CD4-positive, alpha-beta memory T cell (primary cell): Measurements from ENCODE around the gene ADGRL3. TPM values are rescaled to one million over a fixed set of nuclear protein-coding genes. Genes with fewer than 3 reads are reported as not detected.

ENCODE experiments used
- CTCF ChIA-PET: fragments of 350-600 bp; sonication (Branson Sonifier 250); formaldehyde crosslinking; loops from one replicate; lab custom pipeline; 2021; ENCODE audit warnings: inconsistent platforms; ENCODE audit not compliant: partially characterized antibody; lab: Charles Lee
- POLR2A ChIA-PET: fragments of 350-600 bp; sonication (Branson Sonifier 250); formaldehyde crosslinking; loops from one replicate; lab custom pipeline; 2021; ENCODE audit not compliant: partially characterized antibody; lab: Charles Lee
- DNase-seq, 5 donors: peaks; one replicate each; pipeline versions ENCODE4 v3.0.0 to v3.0.0-alpha.2; 2020 to 2022; ENCODE audit warnings: mixed read lengths in 1 of 5
- H3K27ac ChIP-seq: one replicate; pipeline ENCODE4 v1.7.0; 2013; ENCODE audit warnings: low read depth, low read length
- H3K27me3 ChIP-seq: 2 replicates; pipeline ENCODE4 v1.7.0; 2013; ENCODE audit warnings: mild to moderate bottlenecking, low read length, moderate library complexity; ENCODE audit not compliant: insufficient read depth
- H3K36me3 ChIP-seq: 2 replicates; pipeline ENCODE4 v1.7.0; 2013; ENCODE audit warnings: mild to moderate bottlenecking, low read length, moderate library complexity; ENCODE audit not compliant: insufficient read depth
- H3K4me1 ChIP-seq: 2 replicates; pipeline ENCODE4 v1.7.0; 2013; ENCODE audit warnings: mild to moderate bottlenecking, low read length, moderate library complexity; ENCODE audit not compliant: insufficient read depth
- H3K4me3 ChIP-seq, 2 donors: one replicate each; pipeline ENCODE4 v1.7.0; 2013; ENCODE audit warnings: low read length in 2 of 2, mild to moderate bottlenecking in 1 of 2
- H3K9me3 ChIP-seq, 2 donors: one replicate each; pipeline ENCODE4 v1.7.0; 2013; ENCODE audit warnings: low read length in 2 of 2, control low read depth in 1 of 2; ENCODE audit not compliant: control insufficient read depth in 1 of 2
- H3K27ac Mint-ChIP-seq, 7 donors: one replicate each; pipeline ENCODE4 v1.8.0; 2020 to 2021; ENCODE audit warnings: mixed read lengths in 7 of 7, mild to moderate bottlenecking in 6 of 7, inconsistent platforms in 3 of 7, moderate library complexity in 3 of 7
- H3K27me3 Mint-ChIP-seq, 2 donors: one replicate each; pipeline ENCODE4 v1.8.0; 2020 to 2021; ENCODE audit warnings: mixed read lengths in 2 of 2
- H3K36me3 Mint-ChIP-seq, 2 donors: one replicate each; pipeline ENCODE4 v1.8.0; 2020 to 2021; ENCODE audit warnings: mixed read lengths in 2 of 2, inconsistent platforms in 1 of 2, mild to moderate bottlenecking in 1 of 2
- H3K4me1 Mint-ChIP-seq, 4 donors: one replicate each; pipeline ENCODE4 v1.8.0; 2020 to 2021; ENCODE audit warnings: mixed read lengths in 4 of 4, mild to moderate bottlenecking in 1 of 4
- H3K4me3 Mint-ChIP-seq, 8 donors: one replicate each; pipeline ENCODE4 v1.8.0; 2020 to 2021; ENCODE audit warnings: mixed read lengths in 8 of 8, mild to moderate bottlenecking in 7 of 8, moderate library complexity in 6 of 8, inconsistent platforms in 3 of 8
- H3K9me3 Mint-ChIP-seq, 8 donors: one replicate each; pipeline ENCODE4 v1.8.0; 2020 to 2021; ENCODE audit warnings: mixed read lengths in 8 of 8, mild to moderate bottlenecking in 5 of 8, inconsistent platforms in 3 of 8, moderate library complexity in 1 of 8
- intact Hi-C: fragments of 100-400 bp; cut with micrococcal nuclease; formaldehyde crosslinking; loops from one replicate; pipeline ENCODE4 v1.15.1; 2023
- polyA plus RNA-seq, 2 donors: library from polyadenylated mRNA; unstranded; fragments of 300-500 nt; fragmentation: Illumina TruSeq; gene quantifications; one replicate each; pipeline ENCODE4 v1.2.3, GENCODE V29; 2021
- total RNA-seq, 2 experiments: library from RNA; stranded (reverse); gene quantifications; one replicate each; pipeline ENCODE4 v1.2.3, GENCODE V29; 2021

ADGRL3 gene
- total and polyA plus RNA-seq, 4 experiments from 2014 or later: not detected

DNA sequence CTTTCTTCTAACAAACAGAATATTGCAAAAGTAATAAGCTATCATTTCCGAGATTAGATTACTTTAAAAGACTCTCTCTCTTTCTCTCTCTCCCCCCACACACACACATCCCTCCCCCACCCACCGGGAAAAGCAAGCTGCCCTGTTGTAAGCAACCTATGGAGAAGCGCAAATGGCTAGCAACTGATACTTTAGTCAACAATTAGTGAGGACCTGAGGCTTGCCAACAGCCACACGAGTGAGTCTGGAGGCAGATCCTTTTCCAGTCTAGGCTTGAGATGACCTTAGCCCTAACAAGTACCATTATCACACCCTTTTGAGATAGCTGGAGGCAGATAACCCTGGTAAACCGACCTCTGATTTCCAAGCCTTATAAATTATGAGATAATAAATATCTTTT is 19.7 kb upstream of the ADGRL3 start:
- H3K27me3 Mint-ChIP-seq: no peaks in the 10 kb centered on the region
- Histone ChIP-seq H3K27ac (no peak overlapping the region), H3K27me3 (no peaks in the 10 kb centered on the region), H3K4me1 (no peaks in the 10 kb centered on the region), H3K4me3 (no peak overlapping the region), H3K9me3 (peaks cover 0 to 3% of the 10 kb centered on the region in 2 donors), H3K36me3 (no peaks in the 10 kb centered on the region)
- intact Hi-C loops: no loop called here
- H3K9me3 Mint-ChIP-seq: peaks cover under 1 to 29% (median 9%) of the 10 kb centered on the region in 8 donors
- H3K4me1 Mint-ChIP-seq: no peaks in the 10 kb centered on the region
- no peak for DNase-seq
- H3K27ac Mint-ChIP-seq: no peak overlapping the region
- H3K36me3 Mint-ChIP-seq: no peaks in the 10 kb centered on the region
- CTCF ChIA-PET: no interaction called here
- POLR2A ChIA-PET: no interaction called here
- no peak overlapping the region for H3K4me3 Mint-ChIP-seq

DNA sequence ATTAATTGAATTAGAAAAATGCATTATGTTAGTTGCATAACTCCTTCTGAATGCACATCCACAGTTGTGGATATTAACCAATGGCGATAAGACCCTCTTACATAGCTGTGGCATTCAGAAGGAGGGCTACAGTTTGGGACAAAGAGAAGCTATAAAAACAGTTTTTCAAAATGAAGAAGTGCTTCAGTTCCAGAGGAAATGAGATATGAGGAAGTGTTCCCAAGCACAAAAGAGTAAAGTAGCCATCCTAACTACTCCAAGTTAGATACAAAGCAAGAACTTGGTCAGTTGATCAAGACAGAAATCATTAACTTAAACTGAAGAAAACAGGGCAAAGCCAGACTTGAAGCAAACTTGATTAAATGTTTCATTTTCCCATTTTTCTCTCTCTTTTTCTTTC is 17.2 kb upstream of the ADGRL3 start:
- intact Hi-C loops: no loop called here
- no peak for DNase-seq
- POLR2A ChIA-PET: no interaction called here
- Mint-ChIP-seq H3K4me1 (no peaks in the 10 kb centered on the region), H3K27me3 (no peaks in the 10 kb centered on the region), H3K9me3 (peaks cover 2 to 27% (median 8%) of the 10 kb centered on the region in 8 donors), H3K4me3 (no peak overlapping the region), H3K36me3 (no peaks in the 10 kb centered on the region), H3K27ac (no peak overlapping the region)
- CTCF ChIA-PET: no interaction called here
- H3K27ac ChIP-seq: no peak overlapping the region
- H3K4me1 ChIP-seq: no peaks in the 10 kb centered on the region
- H3K9me3 ChIP-seq: peaks cover 0 to 3% of the 10 kb centered on the region in 2 donors
- no peaks in the 10 kb centered on the region for H3K27me3 ChIP-seq
- no peaks in the 10 kb centered on the region for H3K36me3 ChIP-seq
- H3K4me3 ChIP-seq: no peak overlapping the region

DNA sequence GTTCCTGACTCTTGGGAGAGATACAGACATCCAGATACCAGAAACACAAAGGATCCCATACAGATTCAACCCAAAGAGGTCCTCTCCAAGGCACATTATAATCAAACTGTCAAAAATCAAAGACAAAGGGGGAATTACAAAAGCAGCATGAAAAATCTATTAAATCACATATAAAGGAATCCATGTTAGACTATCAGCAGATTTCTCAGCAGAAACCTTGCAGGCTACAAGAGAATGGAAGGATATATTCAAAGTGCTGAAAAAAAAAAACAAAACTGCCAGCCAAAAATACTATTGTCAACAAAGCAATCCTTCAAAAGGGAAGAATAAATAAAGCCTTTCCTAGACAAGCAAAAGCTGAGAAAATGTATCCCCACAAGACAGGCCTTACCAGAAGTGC is 14.8 kb upstream of the ADGRL3 start:
- Mint-ChIP-seq H3K4me1 (no peaks in the 10 kb centered on the region), H3K4me3 (no peak overlapping the region), H3K36me3 (no peaks in the 10 kb centered on the region), H3K27me3 (no peaks in the 10 kb centered on the region), H3K9me3 (peaks cover 4 to 32% (median 13%) of the 10 kb centered on the region in 8 donors), H3K27ac (no peak overlapping the region)
- Histone ChIP-seq H3K4me3 (no peak overlapping the region), H3K36me3 (no peaks in the 10 kb centered on the region), H3K27ac (no peak overlapping the region), H3K4me1 (no peaks in the 10 kb centered on the region), H3K27me3 (no peaks in the 10 kb centered on the region), H3K9me3 (peaks cover 0 to 3% of the 10 kb centered on the region in 2 donors)
- POLR2A ChIA-PET: no interaction called here
- CTCF ChIA-PET: no interaction called here
- intact Hi-C loops: no loop called here
- no peak for DNase-seq

DNA sequence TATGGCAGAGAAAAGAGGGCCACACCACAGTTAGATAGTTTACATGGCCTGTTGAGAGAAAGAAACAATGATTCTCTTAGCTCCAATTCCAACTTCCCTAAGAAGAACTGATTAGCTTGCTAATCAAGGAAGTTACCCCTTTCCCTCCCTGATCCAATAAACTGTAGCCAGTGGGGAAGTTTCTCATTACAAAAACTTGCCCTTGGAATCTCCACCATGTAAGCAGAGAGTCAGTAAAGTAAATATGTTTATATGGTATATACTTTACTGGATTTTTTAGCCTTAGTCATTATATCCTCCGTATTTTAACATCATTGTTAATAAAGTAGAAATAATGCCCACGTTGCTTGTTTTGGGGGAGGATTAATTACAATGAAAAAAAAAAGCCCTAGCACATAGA is 7.7 kb upstream of the ADGRL3 start:
- Mint-ChIP-seq H3K27ac (no peak overlapping the region), H3K4me3 (no peak overlapping the region), H3K9me3 (peaks cover 2 to 13% (median 5%) of the 10 kb centered on the region in 8 donors), H3K4me1 (no peaks in the 10 kb centered on the region), H3K36me3 (no peaks in the 10 kb centered on the region), H3K27me3 (no peaks in the 10 kb centered on the region)
- no peaks in the 10 kb centered on the region for H3K4me1 ChIP-seq
- ChIA-PET POLR2A (no interaction called here), CTCF (no interaction called here)
- H3K27me3 ChIP-seq: no peaks in the 10 kb centered on the region
- H3K27ac ChIP-seq: no peak overlapping the region
- intact Hi-C loops: no loop called here
- H3K4me3 ChIP-seq: no peak overlapping the region
- no peak for DNase-seq
- H3K36me3 ChIP-seq: no peaks in the 10 kb centered on the region
- no peaks in the 10 kb centered on the region for H3K9me3 ChIP-seq

DNA sequence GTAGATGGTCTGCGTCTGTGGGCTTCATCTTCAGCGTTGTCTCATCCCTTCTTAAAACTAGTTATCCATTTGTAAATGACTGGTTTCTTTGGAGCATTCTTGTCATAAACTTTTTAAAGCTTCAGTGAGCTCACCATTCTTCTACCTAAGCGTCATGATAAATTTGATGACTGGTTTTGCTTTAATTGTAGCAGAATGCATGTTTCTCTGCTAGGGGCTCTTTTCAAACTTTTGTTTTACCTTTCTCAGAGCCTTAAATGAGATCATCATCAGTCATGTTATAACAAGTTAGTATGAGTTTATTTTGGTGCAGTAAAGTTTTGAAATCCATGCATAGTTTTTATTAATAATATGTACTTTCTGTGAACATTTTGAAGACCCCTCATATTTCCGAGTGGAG is 6.3 kb upstream of the ADGRL3 start:
- no peaks in the 10 kb centered on the region for H3K4me1 ChIP-seq
- Mint-ChIP-seq H3K27me3 (peaks cover 0 to under 1% of the 10 kb centered on the region in 2 donors), H3K4me3 (no peak overlapping the region), H3K9me3 (peaks cover 2 to 12% (median 5%) of the 10 kb centered on the region in 8 donors), H3K27ac (no peak overlapping the region), H3K4me1 (no peaks in the 10 kb centered on the region), H3K36me3 (peaks cover 0 to under 1% of the 10 kb centered on the region in 2 donors)
- no peak for DNase-seq
- intact Hi-C loops: no loop called here
- H3K9me3 ChIP-seq: no peaks in the 10 kb centered on the region
- no peaks in the 10 kb centered on the region for H3K27me3 ChIP-seq
- CTCF ChIA-PET: no interaction called here
- H3K4me3 ChIP-seq: no peak overlapping the region
- POLR2A ChIA-PET: no interaction called here
- no peak overlapping the region for H3K27ac ChIP-seq
- no peaks in the 10 kb centered on the region for H3K36me3 ChIP-seq

DNA sequence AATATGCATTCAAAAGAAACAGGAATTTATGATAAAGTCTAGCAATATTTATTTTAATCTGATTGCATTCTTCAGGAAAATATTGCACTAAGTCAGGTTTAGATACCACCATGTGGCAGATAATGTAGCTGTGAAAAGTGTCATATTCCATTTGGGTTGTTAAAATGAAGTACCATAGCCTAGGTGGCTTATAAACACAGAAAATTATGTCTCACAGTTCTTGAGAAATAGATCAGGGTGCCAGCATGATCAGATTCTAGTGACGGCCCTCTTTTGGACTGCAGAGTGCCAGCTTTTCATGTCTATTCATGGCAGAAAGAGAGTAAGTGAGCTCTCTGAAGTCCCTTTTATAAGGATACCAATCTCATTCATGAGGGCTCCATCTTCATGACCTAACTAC is 5.6 kb upstream of the ADGRL3 start:
- Mint-ChIP-seq H3K9me3 (peaks cover 0 to 14% (median 8%) of the 10 kb centered on the region in 8 donors), H3K27me3 (peaks cover 3 to 6% of the 10 kb centered on the region in 2 donors), H3K4me1 (no peaks in the 10 kb centered on the region), H3K36me3 (peaks cover 0 to 4% of the 10 kb centered on the region in 2 donors), H3K4me3 (no peak overlapping the region), H3K27ac (no peak overlapping the region)
- Histone ChIP-seq H3K27me3 (no peaks in the 10 kb centered on the region), H3K9me3 (no peaks in the 10 kb centered on the region), H3K27ac (no peak overlapping the region), H3K4me3 (no peak overlapping the region), H3K4me1 (no peaks in the 10 kb centered on the region), H3K36me3 (no peaks in the 10 kb centered on the region)
- ChIA-PET CTCF (no interaction called here), POLR2A (no interaction called here)
- intact Hi-C loops: no loop called here
- DNase-seq: no peak

DNA sequence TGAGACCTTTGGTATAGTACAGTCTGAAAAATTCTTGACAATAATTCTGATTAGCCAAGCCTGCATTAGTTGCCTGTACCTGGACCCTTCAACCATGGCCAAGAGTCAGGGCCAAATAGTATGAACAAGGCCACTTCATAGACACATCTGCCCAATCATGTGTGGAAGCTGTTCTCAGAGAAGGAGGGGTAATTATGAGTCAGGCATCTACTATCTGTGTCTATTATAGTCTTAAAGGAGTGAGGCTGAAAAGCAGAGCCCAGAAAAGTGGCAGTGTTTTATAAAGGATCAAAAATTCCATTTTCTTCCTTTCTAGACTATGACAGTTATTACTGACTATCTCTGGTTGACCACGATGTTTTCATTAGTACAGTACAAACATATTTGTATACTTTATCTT is 5.0 kb upstream of the ADGRL3 start:
- Histone ChIP-seq H3K4me3 (no peak overlapping the region), H3K9me3 (no peaks in the 10 kb centered on the region), H3K27me3 (no peaks in the 10 kb centered on the region), H3K36me3 (no peaks in the 10 kb centered on the region), H3K4me1 (no peaks in the 10 kb centered on the region), H3K27ac (no peak overlapping the region)
- no peaks in the 10 kb centered on the region for H3K4me1 Mint-ChIP-seq
- ChIA-PET POLR2A (no interaction called here), CTCF (no interaction called here)
- no peak for DNase-seq
- intact Hi-C loops: no loop called here
- H3K27ac Mint-ChIP-seq: no peak overlapping the region
- H3K4me3 Mint-ChIP-seq: no peak overlapping the region
- H3K9me3 Mint-ChIP-seq: peaks cover 0 to 15% (median 10%) of the 10 kb centered on the region in 8 donors
- H3K27me3 Mint-ChIP-seq: peaks cover 5 to 8% of the 10 kb centered on the region in 2 donors
- H3K36me3 Mint-ChIP-seq: peaks cover 0 to 4% of the 10 kb centered on the region in 2 donors

DNA sequence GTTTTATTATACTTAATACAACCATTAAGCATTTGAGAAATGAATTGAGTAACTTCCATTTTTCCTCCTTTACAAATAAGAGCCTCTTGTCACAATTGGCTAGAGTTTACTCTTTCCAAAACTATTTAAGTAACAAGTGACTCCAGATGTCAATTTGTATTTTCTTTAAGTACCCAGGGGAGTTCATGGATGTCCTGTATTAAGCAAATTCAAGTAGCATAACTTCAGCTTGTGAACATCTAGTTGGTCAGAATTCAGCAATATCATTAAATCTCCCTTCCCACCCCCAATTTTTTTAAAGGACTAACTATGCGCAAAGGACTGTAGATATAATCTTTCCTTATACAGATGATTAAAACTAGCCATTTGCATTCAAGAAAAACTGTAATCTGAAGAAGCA is 1.4 kb upstream of the ADGRL3 start:
- DNase-seq: no peak
- intact Hi-C loops: no loop called here
- POLR2A ChIA-PET: no interaction called here

More for the DNA sequence above, 1.4 kb upstream of the ADGRL3 start:
- CTCF ChIA-PET: no interaction called here
- peaks cover 1 to 4% of the 10 kb centered on the region in 2 donors for H3K36me3 Mint-ChIP-seq
- Histone ChIP-seq H3K27ac (no peak overlapping the region), H3K4me3 (no peak overlapping the region), H3K36me3 (no peaks in the 10 kb centered on the region), H3K9me3 (no peaks in the 10 kb centered on the region), H3K4me1 (no peaks in the 10 kb centered on the region), H3K27me3 (no peaks in the 10 kb centered on the region)
- H3K27me3 Mint-ChIP-seq: peaks cover 14 to 23% of the 10 kb centered on the region in 2 donors
- peaks cover 0 to 1% (median 0%) of the 10 kb centered on the region in 4 donors for H3K4me1 Mint-ChIP-seq
- H3K4me3 Mint-ChIP-seq: peak overlapping the region in 1 of 8 donors; percentile 78
- H3K27ac Mint-ChIP-seq: no peak overlapping the region
- H3K9me3 Mint-ChIP-seq: peaks cover 0 to 28% (median 10%) of the 10 kb centered on the region in 8 donors
